ENCODE measurements around the gene HIBADH.
"Not testable (repeated sequence)": the region's sequence is repeated elsewhere in the genome, so short reads cannot be mapped to it uniquely, and the experiment has no call there.

Gene HIBADH

GRCh38 chr7:27640884-27641574, 21.7 kb downstream of the HIBADH start:
- Histone ChIP-seq H3K27me3 (replicated peaks; ENCODE audit: control insufficient read depth, insufficient read depth, low read length) (no peaks in the 10 kb centered on the region), H3K4me3 (replicated peaks; ENCODE audit: low read depth, low read length) (no peak overlapping the region), H3K36me3 (ENCODE audit: control insufficient read depth, insufficient read depth, low read length) (no peaks in the 10 kb centered on the region)
- no peak for DNase-seq (ENCODE audit: extremely low read depth, insufficient read length)
- TF ChIP-seq CTCF (IDR thresholded peaks at IDR 0.05; ENCODE audit: insufficient read depth, low read length, poor library complexity, severe bottlenecking): no peak

- Histone ChIP-seq H3K27me3 (replicated peaks; ENCODE audit: control insufficient read depth, insufficient read depth, low read length) (no peaks in the 10 kb centered on the region), H3K36me3 (ENCODE audit: control insufficient read depth, insufficient read depth, low read length) (no peaks in the 10 kb centered on the region), H3K4me3 (replicated peaks; ENCODE audit: low read depth, low read length) (no peak overlapping the region)
- DNase-seq (ENCODE audit: extremely low read depth, insufficient read length): no peak
- TF ChIP-seq CTCF (IDR thresholded peaks at IDR 0.05; ENCODE audit: insufficient read depth, low read length, poor library complexity, severe bottlenecking): no peak
Observed at GRCh38 chr7:27639851-27640250, 22.8 kb downstream of the HIBADH start.

GRCh38 chr7:27639048-27639447, 23.6 kb downstream of the HIBADH start:
- not testable (repeated sequence) for H3K4me3 ChIP-seq (replicated peaks; ENCODE audit: low read depth, low read length); H3K36me3 ChIP-seq (ENCODE audit: control insufficient read depth, insufficient read depth, low read length); H3K27me3 ChIP-seq (replicated peaks; ENCODE audit: control insufficient read depth, insufficient read depth, low read length); DNase-seq (ENCODE audit: extremely low read depth, insufficient read length)

GRCh38 chr7:27636326-27637006, 26.2 kb downstream of the HIBADH start:
- no peaks in the 10 kb centered on the region for H3K27me3 ChIP-seq (replicated peaks; ENCODE audit: control insufficient read depth, insufficient read depth, low read length)
- H3K4me3 ChIP-seq (replicated peaks; ENCODE audit: low read depth, low read length): no peak overlapping the region
- H3K36me3 ChIP-seq (ENCODE audit: control insufficient read depth, insufficient read depth, low read length): no peaks in the 10 kb centered on the region
- DNase-seq (ENCODE audit: extremely low read depth, insufficient read length): no peak
- no peak for TF ChIP-seq CTCF (IDR thresholded peaks at IDR 0.05; ENCODE audit: insufficient read depth, low read length, poor library complexity, severe bottlenecking)

GRCh38 chr7:27635728-27636127, 27.0 kb downstream of the HIBADH start:
- no peaks in the 10 kb centered on the region for H3K27me3 ChIP-seq (replicated peaks; ENCODE audit: control insufficient read depth, insufficient read depth, low read length)
- TF ChIP-seq CTCF (IDR thresholded peaks at IDR 0.05; ENCODE audit: insufficient read depth, low read length, poor library complexity, severe bottlenecking): no peak
- no peak overlapping the region for H3K4me3 ChIP-seq (replicated peaks; ENCODE audit: low read depth, low read length)
- H3K36me3 ChIP-seq (ENCODE audit: control insufficient read depth, insufficient read depth, low read length): no peaks in the 10 kb centered on the region
- DNase-seq (ENCODE audit: extremely low read depth, insufficient read length): no peak

GRCh38 chr7:27634671-27635493, 27.8 kb downstream of the HIBADH start:
- no peak for DNase-seq (ENCODE audit: extremely low read depth, insufficient read length)
- no peaks in the 10 kb centered on the region for H3K36me3 ChIP-seq (ENCODE audit: control insufficient read depth, insufficient read depth, low read length)
- H3K27me3 ChIP-seq (replicated peaks; ENCODE audit: control insufficient read depth, insufficient read depth, low read length): no peaks in the 10 kb centered on the region
- no peak for TF ChIP-seq CTCF (IDR thresholded peaks at IDR 0.05; ENCODE audit: insufficient read depth, low read length, poor library complexity, severe bottlenecking)
- H3K4me3 ChIP-seq (replicated peaks; ENCODE audit: low read depth, low read length): no peak overlapping the region

Measured in GM06990 (cell line).